Measurements from ENCODE around the gene GABRR2. TPM values are rescaled to one million over a fixed set of nuclear protein-coding genes. Genes with fewer than 3 reads are reported as not detected.

GABRR2 gene
- total and polyA plus RNA-seq, 2 experiments from 2014 or later = 0.87 to 0.94 TPM

DNA sequence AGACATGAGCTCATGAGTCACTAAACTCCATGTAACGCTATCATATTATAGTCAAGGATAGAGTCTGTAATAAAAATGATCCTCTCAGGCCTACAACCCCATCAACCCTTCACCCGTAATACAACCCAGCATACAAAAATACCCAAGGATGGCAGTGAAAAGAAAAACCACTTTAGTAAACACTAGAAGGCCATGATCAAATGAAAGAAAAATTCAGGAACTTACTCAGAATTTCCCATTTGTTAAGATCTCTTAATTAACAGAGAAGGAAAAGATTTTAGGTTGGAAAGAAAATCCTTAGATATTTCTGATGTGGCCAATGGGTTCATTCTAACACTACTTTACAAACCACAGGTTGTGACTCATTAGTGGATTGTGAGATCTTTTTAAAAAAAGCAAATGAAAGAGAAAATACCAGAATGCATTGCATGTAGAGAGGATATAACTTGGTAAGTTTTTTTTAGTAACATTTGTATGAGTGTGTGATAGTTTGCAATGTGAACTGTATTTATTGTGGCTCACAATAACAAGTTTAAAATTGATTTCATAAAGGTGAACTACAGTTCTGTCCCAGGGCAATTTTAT, 45.4 kb upstream of the GABRR2 start:
- WGBS (ENCODE audit: low lambda C conversion rate, missing lambda C conversion rate) = 98% methylated on average over 2 of the region's 2 CpGs

DNA sequence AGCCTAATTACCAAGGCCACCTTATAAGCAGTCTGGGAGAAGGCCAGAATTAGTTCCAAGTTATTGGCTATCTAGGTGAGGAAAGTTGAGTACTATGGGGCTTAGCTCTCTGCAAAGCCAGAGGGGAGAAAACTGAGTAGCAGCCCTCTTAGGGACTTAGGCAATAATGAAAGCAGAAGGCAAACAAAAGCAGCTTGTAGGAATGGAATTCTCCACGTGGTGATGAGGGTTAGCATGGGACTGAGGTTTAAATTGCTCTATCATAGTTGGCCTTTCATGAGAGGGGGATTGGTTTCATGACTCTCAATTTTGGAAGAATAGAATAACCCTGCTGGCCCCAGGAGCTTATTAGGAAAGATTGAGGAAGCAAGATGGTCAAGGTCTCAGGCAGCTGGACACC, 44.5 kb upstream of the GABRR2 start:
- no peaks in the 10 kb centered on the region for H3K79me2 ChIP-seq
- no peak overlapping the region for H3K27ac ChIP-seq
- no peaks in the 10 kb centered on the region for H3K36me3 ChIP-seq (replicated peaks; ENCODE audit: insufficient read depth, low read depth)
- WGBS (ENCODE audit: low lambda C conversion rate, missing lambda C conversion rate) = 11% methylated on average over 1 of the region's 1 CpG
- no peaks in the 10 kb centered on the region for H4K20me1 ChIP-seq (ENCODE audit: insufficient read depth, poor library complexity, severe bottlenecking)
- H3K27me3 ChIP-seq = no peaks in the 10 kb centered on the region
- H2AFZ ChIP-seq = no peak overlapping the region
- TF ChIP-seq EZH2phosphoT487 (IDR thresholded peaks at IDR 0.05; ENCODE audit: low read depth, severe bottlenecking, unreplicated experiment) (no peak), EZH2 (IDR thresholded peaks at IDR 0.05; ENCODE audit: borderline replicate concordance) (no peak)
- TF ChIP-seq, protein P1, sequence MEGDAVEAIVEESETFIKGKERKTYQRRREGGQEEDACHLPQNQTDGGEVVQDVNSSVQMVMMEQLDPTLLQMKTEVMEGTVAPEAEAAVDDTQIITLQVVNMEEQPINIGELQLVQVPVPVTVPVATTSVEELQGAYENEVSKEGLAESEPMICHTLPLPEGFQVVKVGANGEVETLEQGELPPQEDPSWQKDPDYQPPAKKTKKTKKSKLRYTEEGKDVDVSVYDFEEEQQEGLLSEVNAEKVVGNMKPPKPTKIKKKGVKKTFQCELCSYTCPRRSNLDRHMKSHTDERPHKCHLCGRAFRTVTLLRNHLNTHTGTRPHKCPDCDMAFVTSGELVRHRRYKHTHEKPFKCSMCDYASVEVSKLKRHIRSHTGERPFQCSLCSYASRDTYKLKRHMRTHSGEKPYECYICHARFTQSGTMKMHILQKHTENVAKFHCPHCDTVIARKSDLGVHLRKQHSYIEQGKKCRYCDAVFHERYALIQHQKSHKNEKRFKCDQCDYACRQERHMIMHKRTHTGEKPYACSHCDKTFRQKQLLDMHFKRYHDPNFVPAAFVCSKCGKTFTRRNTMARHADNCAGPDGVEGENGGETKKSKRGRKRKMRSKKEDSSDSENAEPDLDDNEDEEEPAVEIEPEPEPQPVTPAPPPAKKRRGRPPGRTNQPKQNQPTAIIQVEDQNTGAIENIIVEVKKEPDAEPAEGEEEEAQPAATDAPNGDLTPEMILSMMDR (IDR thresholded peaks at IDR 0.05; ENCODE audit: poor library complexity) = no peak
- H3K9me2 ChIP-seq (replicated peaks; ENCODE audit: insufficient read depth) = no peaks in the 10 kb centered on the region
- H3K4me1 ChIP-seq (ENCODE audit: insufficient read depth) = no peaks in the 10 kb centered on the region
- no peak overlapping the region for H3K4me2 ChIP-seq
- no peak overlapping the region for H3K4me3 ChIP-seq
- H3K9me3 ChIP-seq (ENCODE audit: low read depth) = no peaks in the 10 kb centered on the region
- no peak for DNase-seq (ENCODE audit: low spot score)

More for the DNA sequence above, 45.4 kb upstream of the GABRR2 start:
- Histone ChIP-seq H3K27me3 (no peaks in the 10 kb centered on the region), H3K27ac (no peak overlapping the region), H3K79me2 (no peaks in the 10 kb centered on the region), H3K36me3 (replicated peaks; ENCODE audit: insufficient read depth, low read depth) (no peaks in the 10 kb centered on the region), H3K4me3 (no peak overlapping the region), H4K20me1 (ENCODE audit: insufficient read depth, poor library complexity, severe bottlenecking) (no peaks in the 10 kb centered on the region), H3K4me1 (ENCODE audit: insufficient read depth) (no peaks in the 10 kb centered on the region), H3K9me2 (replicated peaks; ENCODE audit: insufficient read depth) (no peaks in the 10 kb centered on the region), H3K9me3 (ENCODE audit: low read depth) (no peaks in the 10 kb centered on the region), H2AFZ (no peak overlapping the region), H3K4me2 (no peak overlapping the region)
- DNase-seq (ENCODE audit: low spot score) = no peak
- TF ChIP-seq, protein P1 (IDR thresholded peaks at IDR 0.05; ENCODE audit: poor library complexity) = no peak
- TF ChIP-seq EZH2phosphoT487 (IDR thresholded peaks at IDR 0.05; ENCODE audit: low read depth, severe bottlenecking, unreplicated experiment) = no peak
- TF ChIP-seq EZH2 (IDR thresholded peaks at IDR 0.05; ENCODE audit: borderline replicate concordance) = no peak

DNA sequence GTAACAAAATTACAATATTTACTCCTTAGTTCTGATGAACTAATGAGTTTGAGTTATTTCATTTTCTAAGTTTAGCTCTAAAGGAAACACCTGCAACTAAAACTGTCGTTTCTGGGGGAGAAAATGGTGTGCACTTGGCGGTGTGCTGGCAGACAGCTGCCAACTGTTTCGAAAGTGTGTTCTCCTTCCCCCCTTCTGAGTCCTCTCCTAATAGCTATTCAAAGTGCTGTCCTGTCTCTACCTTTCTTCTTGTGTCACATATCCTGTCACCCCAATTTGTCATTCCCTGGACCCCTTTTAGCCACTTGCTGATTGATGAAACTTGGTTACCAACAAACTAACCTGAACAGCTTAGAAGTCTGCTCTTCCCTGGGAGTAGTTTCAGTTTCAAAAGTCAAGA, 42.3 kb upstream of the GABRR2 start:
- H3K9me3 ChIP-seq (ENCODE audit: low read depth) = no peaks in the 10 kb centered on the region
- H3K4me1 ChIP-seq (ENCODE audit: insufficient read depth) = no peaks in the 10 kb centered on the region
- no peak overlapping the region for H2AFZ ChIP-seq
- no peaks in the 10 kb centered on the region for H3K79me2 ChIP-seq
- H3K36me3 ChIP-seq (replicated peaks; ENCODE audit: insufficient read depth, low read depth) = no peaks in the 10 kb centered on the region
- no peaks in the 10 kb centered on the region for H3K27me3 ChIP-seq
- no peak for DNase-seq (ENCODE audit: low spot score)
- H3K4me3 ChIP-seq = no peak overlapping the region
- no peak overlapping the region for H3K27ac ChIP-seq
- no peaks in the 10 kb centered on the region for H4K20me1 ChIP-seq (ENCODE audit: insufficient read depth, poor library complexity, severe bottlenecking)
- H3K4me2 ChIP-seq = no peak overlapping the region
- H3K9me2 ChIP-seq (replicated peaks; ENCODE audit: insufficient read depth) = no peaks in the 10 kb centered on the region
- TF ChIP-seq EZH2 (IDR thresholded peaks at IDR 0.05; ENCODE audit: borderline replicate concordance) = no peak
- WGBS (ENCODE audit: low lambda C conversion rate, missing lambda C conversion rate) = 89% methylated on average over 3 of the region's 3 CpGs

DNA sequence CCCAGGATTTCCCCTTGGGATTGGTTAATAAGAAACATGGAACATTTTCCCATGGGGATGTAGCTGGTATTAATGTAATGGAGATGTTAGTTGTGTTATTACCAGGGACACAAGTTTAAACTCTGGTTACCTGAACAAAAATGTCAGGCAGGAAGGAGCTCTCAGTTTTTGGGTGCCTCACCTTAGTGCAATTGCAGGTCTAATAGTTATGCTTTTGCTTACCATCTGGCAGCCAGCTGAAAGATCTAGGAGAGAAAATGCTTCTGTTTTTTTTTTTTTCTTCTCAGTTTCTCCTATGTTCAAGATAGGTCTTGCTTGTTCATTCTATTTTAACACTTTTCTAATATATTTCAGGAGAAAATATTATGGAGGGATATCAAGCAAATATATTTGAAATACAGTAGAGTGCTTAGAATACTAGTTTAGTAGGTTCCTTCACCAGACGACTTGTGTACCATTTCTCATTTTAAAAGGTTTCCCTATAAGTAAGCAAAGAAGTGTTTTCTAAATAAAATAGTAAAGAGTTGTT, 41.6 kb upstream of the GABRR2 start:
- TF ChIP-seq, protein P1 (IDR thresholded peaks at IDR 0.05; ENCODE audit: poor library complexity) = no peak
- no peak for TF ChIP-seq EZH2phosphoT487 (IDR thresholded peaks at IDR 0.05; ENCODE audit: low read depth, severe bottlenecking, unreplicated experiment)
- TF ChIP-seq EZH2 (IDR thresholded peaks at IDR 0.05; ENCODE audit: borderline replicate concordance) = no peak
- no peak overlapping the region for H3K27ac ChIP-seq

More for the DNA sequence above, 41.6 kb upstream of the GABRR2 start:
- H3K9me2 ChIP-seq (replicated peaks; ENCODE audit: insufficient read depth) = no peaks in the 10 kb centered on the region
- H3K4me1 ChIP-seq (ENCODE audit: insufficient read depth) = no peaks in the 10 kb centered on the region
- no peak overlapping the region for H2AFZ ChIP-seq
- H3K4me2 ChIP-seq = no peak overlapping the region
- no peak overlapping the region for H3K4me3 ChIP-seq
- H3K36me3 ChIP-seq (replicated peaks; ENCODE audit: insufficient read depth, low read depth) = no peaks in the 10 kb centered on the region
- H4K20me1 ChIP-seq (ENCODE audit: insufficient read depth, poor library complexity, severe bottlenecking) = no peaks in the 10 kb centered on the region
- WGBS (ENCODE audit: low lambda C conversion rate, missing lambda C conversion rate) = 50% methylated on average over 1 of the region's 1 CpG
- H3K27me3 ChIP-seq = no peaks in the 10 kb centered on the region
- peaks cover 4% of the 10 kb centered on the region for H3K79me2 ChIP-seq
- no peak for DNase-seq (ENCODE audit: low spot score)
- no peaks in the 10 kb centered on the region for H3K9me3 ChIP-seq (ENCODE audit: low read depth)
